ENCODE measurements around the gene MYG1. TPM values are rescaled to one million over a fixed set of nuclear protein-coding genes. Genes with fewer than 3 reads are reported as not detected.

Gene MYG1
- total RNA-seq, 1 experiment from 2014 or later: 104 TPM

DNA sequence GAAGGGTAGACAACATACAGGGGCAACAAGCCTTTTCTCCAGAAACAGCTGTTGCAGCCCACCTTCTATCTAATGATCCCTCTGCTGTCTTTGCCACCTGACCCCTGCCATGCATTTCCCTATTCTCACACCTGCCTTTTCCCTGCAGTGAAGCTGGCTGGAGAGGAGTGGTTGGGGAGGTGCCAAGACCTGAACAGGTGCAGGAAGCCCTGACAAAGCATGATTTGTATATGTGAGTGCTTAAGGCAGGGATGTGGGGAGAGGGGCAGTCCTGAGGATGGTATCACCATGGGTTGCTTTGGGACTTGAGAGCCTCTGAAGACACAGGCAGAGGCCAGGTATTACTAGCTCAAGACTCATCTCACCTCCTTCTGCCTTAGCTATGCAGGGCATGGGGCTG is 7.1 kb upstream of the MYG1 start:
- no peak for ATAC-seq
- BruUV-seq (replicated peaks): no TSS peak
- Histone ChIP-seq H3K36me3 (ENCODE audit: control insufficient read depth in 1 of 2, insufficient read depth in 2 of 2, low read length in 2 of 2) (peaks cover 36 to 42% of the 10 kb centered on the region in 2 experiments; a peak in 3 of 4 replicates), H3K4me2 (ENCODE audit: low read length) (no peak overlapping the region), H3K9me2 (ENCODE audit: insufficient read depth) (no peaks in the 10 kb centered on the region), H4K20me1 (ENCODE audit: insufficient read depth) (no peaks in the 10 kb centered on the region), H3K9ac (ENCODE audit: low read length) (no peak overlapping the region), H2AFZ (ENCODE audit: low read depth, low read length, poor library complexity, severe bottlenecking) (no peak overlapping the region), H3K9me3 (ENCODE audit: control insufficient read depth in 1 of 2, insufficient read depth in 1 of 2, low read depth in 1 of 2, low read length in 2 of 2) (no peaks in the 10 kb centered on the region), H3K27ac (ENCODE audit: low read depth, low read length) (no peak overlapping the region), H3K79me2 (ENCODE audit: insufficient read depth, low read length) (peaks cover 21% of the 10 kb centered on the region), H3K4me3 (replicated peaks in 1 of 2; ENCODE audit: low read depth in 1 of 2, low read length in 2 of 2) (no peak overlapping the region), H3K4me1 (ENCODE audit: control insufficient read depth in 1 of 2, insufficient read depth in 2 of 2, low read length in 2 of 2) (peaks cover 10 to 19% of the 10 kb centered on the region in 2 experiments), H3K27me3 (ENCODE audit: insufficient read depth, low read length) (no peaks in the 10 kb centered on the region)
- intact Hi-C loops (cut with micrococcal nuclease): no loop called here
- DNase-seq (ENCODE audit: low read depth, low spot score): no peak
- TF ChIP-seq ZNF274 (IDR thresholded peaks at IDR 0.05; ENCODE audit: low read depth, low read length): no peak
- no peak for TF ChIP-seq JUND (IDR thresholded peaks at IDR 0.05)
- TF ChIP-seq CEBPB (IDR thresholded peaks at IDR 0.05; ENCODE audit: low read depth): no peak
- no peak for TF ChIP-seq SRF (IDR thresholded peaks at IDR 0.05; ENCODE audit: low read depth)
- TF ChIP-seq POLR2AphosphoS5 (IDR thresholded peaks at IDR 0.05; ENCODE audit: low read depth, low read length): no peak
- TF ChIP-seq, protein P1, sequence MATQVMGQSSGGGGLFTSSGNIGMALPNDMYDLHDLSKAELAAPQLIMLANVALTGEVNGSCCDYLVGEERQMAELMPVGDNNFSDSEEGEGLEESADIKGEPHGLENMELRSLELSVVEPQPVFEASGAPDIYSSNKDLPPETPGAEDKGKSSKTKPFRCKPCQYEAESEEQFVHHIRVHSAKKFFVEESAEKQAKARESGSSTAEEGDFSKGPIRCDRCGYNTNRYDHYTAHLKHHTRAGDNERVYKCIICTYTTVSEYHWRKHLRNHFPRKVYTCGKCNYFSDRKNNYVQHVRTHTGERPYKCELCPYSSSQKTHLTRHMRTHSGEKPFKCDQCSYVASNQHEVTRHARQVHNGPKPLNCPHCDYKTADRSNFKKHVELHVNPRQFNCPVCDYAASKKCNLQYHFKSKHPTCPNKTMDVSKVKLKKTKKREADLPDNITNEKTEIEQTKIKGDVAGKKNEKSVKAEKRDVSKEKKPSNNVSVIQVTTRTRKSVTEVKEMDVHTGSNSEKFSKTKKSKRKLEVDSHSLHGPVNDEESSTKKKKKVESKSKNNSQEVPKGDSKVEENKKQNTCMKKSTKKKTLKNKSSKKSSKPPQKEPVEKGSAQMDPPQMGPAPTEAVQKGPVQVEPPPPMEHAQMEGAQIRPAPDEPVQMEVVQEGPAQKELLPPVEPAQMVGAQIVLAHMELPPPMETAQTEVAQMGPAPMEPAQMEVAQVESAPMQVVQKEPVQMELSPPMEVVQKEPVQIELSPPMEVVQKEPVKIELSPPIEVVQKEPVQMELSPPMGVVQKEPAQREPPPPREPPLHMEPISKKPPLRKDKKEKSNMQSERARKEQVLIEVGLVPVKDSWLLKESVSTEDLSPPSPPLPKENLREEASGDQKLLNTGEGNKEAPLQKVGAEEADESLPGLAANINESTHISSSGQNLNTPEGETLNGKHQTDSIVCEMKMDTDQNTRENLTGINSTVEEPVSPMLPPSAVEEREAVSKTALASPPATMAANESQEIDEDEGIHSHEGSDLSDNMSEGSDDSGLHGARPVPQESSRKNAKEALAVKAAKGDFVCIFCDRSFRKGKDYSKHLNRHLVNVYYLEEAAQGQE (IDR thresholded peaks at IDR 0.05; ENCODE audit: low read depth): no peak
- TF ChIP-seq, protein P2, sequence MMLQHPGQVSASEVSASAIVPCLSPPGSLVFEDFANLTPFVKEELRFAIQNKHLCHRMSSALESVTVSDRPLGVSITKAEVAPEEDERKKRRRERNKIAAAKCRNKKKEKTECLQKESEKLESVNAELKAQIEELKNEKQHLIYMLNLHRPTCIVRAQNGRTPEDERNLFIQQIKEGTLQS (IDR thresholded peaks at IDR 0.05): no peak
- no peak for TF ChIP-seq YY1 (IDR thresholded peaks at IDR 0.05; ENCODE audit: extremely low read depth, insufficient replicate concordance, low read depth, low read length)
- no peak for TF ChIP-seq EZH2phosphoT487 (IDR thresholded peaks at IDR 0.05; ENCODE audit: borderline replicate concordance)
- TF ChIP-seq SIN3A (IDR thresholded peaks at IDR 0.05; ENCODE audit: low read depth): no peak
- TF ChIP-seq ELF1 (IDR thresholded peaks at IDR 0.05; ENCODE audit: borderline replicate concordance, low read depth): no peak
- TF ChIP-seq SP1 (IDR thresholded peaks at IDR 0.05; ENCODE audit: low read depth): no peak
- no peak for TF ChIP-seq EZH2 (IDR thresholded peaks at IDR 0.05)
- TF ChIP-seq, protein P3, sequence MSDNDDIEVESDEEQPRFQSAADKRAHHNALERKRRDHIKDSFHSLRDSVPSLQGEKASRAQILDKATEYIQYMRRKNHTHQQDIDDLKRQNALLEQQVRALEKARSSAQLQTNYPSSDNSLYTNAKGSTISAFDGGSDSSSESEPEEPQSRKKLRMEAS (IDR thresholded peaks at IDR 0.05): no peak
- TF ChIP-seq, protein P4, sequence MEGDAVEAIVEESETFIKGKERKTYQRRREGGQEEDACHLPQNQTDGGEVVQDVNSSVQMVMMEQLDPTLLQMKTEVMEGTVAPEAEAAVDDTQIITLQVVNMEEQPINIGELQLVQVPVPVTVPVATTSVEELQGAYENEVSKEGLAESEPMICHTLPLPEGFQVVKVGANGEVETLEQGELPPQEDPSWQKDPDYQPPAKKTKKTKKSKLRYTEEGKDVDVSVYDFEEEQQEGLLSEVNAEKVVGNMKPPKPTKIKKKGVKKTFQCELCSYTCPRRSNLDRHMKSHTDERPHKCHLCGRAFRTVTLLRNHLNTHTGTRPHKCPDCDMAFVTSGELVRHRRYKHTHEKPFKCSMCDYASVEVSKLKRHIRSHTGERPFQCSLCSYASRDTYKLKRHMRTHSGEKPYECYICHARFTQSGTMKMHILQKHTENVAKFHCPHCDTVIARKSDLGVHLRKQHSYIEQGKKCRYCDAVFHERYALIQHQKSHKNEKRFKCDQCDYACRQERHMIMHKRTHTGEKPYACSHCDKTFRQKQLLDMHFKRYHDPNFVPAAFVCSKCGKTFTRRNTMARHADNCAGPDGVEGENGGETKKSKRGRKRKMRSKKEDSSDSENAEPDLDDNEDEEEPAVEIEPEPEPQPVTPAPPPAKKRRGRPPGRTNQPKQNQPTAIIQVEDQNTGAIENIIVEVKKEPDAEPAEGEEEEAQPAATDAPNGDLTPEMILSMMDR (IDR thresholded peaks at IDR 0.05 in 2 of 3, conservative IDR thresholded peaks at IDR 0.05 in 1 of 3; ENCODE audit: borderline replicate concordance in 1 of 3, insufficient read depth in 1 of 3, low read depth in 2 of 3, low read length in 2 of 3): no peak
- ChIA-PET RAD21 (ENCODE audit: low non-redundant PET in 1 of 2, low total read pairs in 2 of 2, uncharacterized antibody in 2 of 2, unreplicated experiment in 2 of 2) (no interaction called here), CTCF (interaction anchor here (1.3 kb wide), 1 partner anchor 79 kb away, joined by 4 read pairs; no protein-coding TSS in a partner anchor), POLR2A (no interaction called here)
